Fibroblast of the aortic adventitia (primary cell): ENCODE data around the gene TRIM4. TPM values are rescaled to one million over a fixed set of nuclear protein-coding genes. Genes with fewer than 3 reads are reported as not detected.

Experiments
- DNase-seq: peaks from one replicate; pipeline ENCODE4 v3.0.0-alpha.2; 2010; ENCODE audit warnings: low read depth
- H3K4me3 ChIP-seq: 2 replicates; pipeline ENCODE4 v1.5.1; 2011; ENCODE audit warnings: low read depth, mild to moderate bottlenecking, control low read depth, low read length, moderate library complexity
- CTCF ChIP-seq: IDR thresholded peaks from 2 replicates; pipeline ENCODE4 v1.5.1; 2011; ENCODE audit warnings: mild to moderate bottlenecking, low read length, control low read depth, inconsistent platforms; ENCODE audit not compliant: insufficient read depth
- small RNA-seq: library from RNA; depleted of rRNA; stranded (forward); fragments of <200 nt; gene quantifications from one replicate; pipeline ENCODE3, GENCODE V24; 2012
- total RNA-seq: library from RNA; depleted of rRNA; stranded (reverse); fragments of >200 nt; gene quantifications from 2 replicates; pipeline ENCODE4 v1.2.3, GENCODE V29; 2012; ENCODE audit warnings: low replicate concordance

Gene TRIM4
- total RNA-seq, 1 donor: 26.3 TPM

- no peak overlapping the region for H3K4me3 ChIP-seq
- TF ChIP-seq CTCF: no peak
- DNase-seq: peak; percentile 5
These were observed 75.5 kb downstream of the TRIM4 start for GRCh38 chr7:99843808-99844207.

DNA sequence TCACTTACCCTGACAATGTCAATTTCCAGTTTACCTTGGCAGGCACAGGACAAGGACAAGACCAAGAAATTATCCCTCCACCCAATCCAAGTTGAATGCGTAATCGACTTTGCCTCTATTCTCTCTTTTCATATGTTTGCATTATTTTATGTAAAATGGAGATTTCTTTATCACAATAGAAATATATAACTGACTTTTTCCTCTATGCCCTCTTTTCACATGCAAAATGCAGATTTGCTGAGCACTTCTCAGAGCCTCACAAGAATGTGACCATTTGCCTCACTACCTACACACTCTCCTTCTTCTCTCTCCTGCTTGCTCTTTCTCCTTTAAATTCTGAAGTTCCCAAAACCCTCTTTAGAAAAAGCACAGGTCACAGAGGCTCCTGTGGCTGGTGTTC lies 76.4 kb downstream of the TRIM4 start:
- no peak for DNase-seq
- no peak for TF ChIP-seq CTCF
- H3K4me3 ChIP-seq: no peak overlapping the region

Small RNAs within 50 kb of the gene (small RNA-seq; reads per million reads assigned to genes)
- gene AC011904.1: not detected
- gene CYP3A52P: not detected
- not detected for gene RF00019
- gene RF00561: not detected

Other genes with a start within 250 kb of the TRIM4 start
- 1.1 and 2.9 TPM in 2 replicates for gene CYP3A5, start 239.5 kb downstream of the TRIM4 start, total RNA-seq
- gene CYP3A7, start 184.3 kb downstream of the TRIM4 start, total RNA-seq: 0.74 TPM in 1 of 2 replicates, not detected in the other
- gene CYP3A4, start 135.3 kb downstream of the TRIM4 start, total RNA-seq: not detected in 2 replicates
- gene CYP3A43, start 91.5 kb downstream of the TRIM4 start, total RNA-seq: not detected in 2 replicates
- gene OR2AE1, start 42.5 kb downstream of the TRIM4 start, total RNA-seq: 0.63 and 0.65 TPM in 2 replicates
- not detected in 2 replicates for gene GJC3, start 10.1 kb upstream of the TRIM4 start, total RNA-seq
- not detected in 2 replicates for gene AZGP1, start 56.5 kb upstream of the TRIM4 start, total RNA-seq
- gene ZKSCAN1, start 96.1 kb upstream of the TRIM4 start, total RNA-seq: 28.9 and 41.9 TPM in 2 replicates
- 5.7 and 9.3 TPM in 2 replicates for gene ZSCAN21, start 130.2 kb upstream of the TRIM4 start, total RNA-seq
- gene ZNF3, start 162.2 kb upstream of the TRIM4 start, total RNA-seq: 24.3 and 71.3 TPM in 2 replicates
- gene COPS6, start 169.4 kb upstream of the TRIM4 start, total RNA-seq: 27.1 and 83.7 TPM in 2 replicates
- 13.1 and 97.7 TPM in 2 replicates for gene MCM7, start 181.9 kb upstream of the TRIM4 start, total RNA-seq
- gene AP4M1, start 182.1 kb upstream of the TRIM4 start, total RNA-seq: 17.6 and 18.2 TPM in 2 replicates
- gene TAF6, start 199.8 kb upstream of the TRIM4 start, total RNA-seq: 38.6 and 42.7 TPM in 2 replicates
- 25.4 and 54.5 TPM in 2 replicates for gene CNPY4, start 200.1 kb upstream of the TRIM4 start, total RNA-seq
- gene MBLAC1, start 207.4 kb upstream of the TRIM4 start, total RNA-seq: 1.9 and 4.2 TPM in 2 replicates
- 82.2 and 316 TPM in 2 replicates for gene LAMTOR4, start 229.4 kb upstream of the TRIM4 start, total RNA-seq
- gene TRAPPC14, start 239.2 kb upstream of the TRIM4 start, total RNA-seq: 3.5 and 10.0 TPM in 2 replicates
- gene GAL3ST4, start 249.1 kb upstream of the TRIM4 start, total RNA-seq: 4.0 and 9.8 TPM in 2 replicates